ENCODE results near the gene SIPA1L2.

The SIPA1L2 gene

DNA sequence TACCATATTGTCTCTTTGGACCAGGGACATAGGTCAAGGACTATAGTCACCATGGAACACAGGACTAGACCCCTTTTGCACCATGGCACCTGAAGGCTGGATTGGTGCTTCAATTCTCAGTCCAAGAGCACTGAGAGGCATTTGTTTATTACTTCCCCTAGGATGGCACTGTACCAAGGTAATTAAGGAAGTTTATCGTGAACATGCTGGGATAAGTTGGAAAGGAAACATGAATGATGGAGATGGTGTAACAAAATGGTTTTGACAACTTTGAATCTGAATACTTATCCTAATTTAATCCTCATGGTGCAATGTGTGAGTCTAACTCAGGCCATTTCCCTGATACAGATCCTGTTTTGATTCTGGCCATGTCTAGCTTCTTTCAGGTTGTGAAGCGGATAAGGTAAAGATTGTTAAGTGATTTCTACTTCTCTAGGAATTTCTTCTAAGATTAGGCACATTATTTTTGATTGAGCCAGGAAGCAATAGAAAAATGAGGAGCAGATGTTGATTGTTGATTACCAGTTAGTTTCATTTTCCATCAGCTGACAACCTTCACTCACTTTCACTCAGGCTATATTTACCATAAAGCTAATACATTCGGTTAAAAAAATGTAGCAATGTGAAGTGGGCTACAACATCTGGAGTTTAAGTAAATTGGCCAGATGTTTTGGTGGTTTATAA, 37.3 kb upstream of the SIPA1L2 start:
- Histone ChIP-seq H3K27ac (ENCODE audit: low read depth in 2 of 2, low read length in 2 of 2) (no peak overlapping the region), H3K9ac (ENCODE audit: low read depth in 1 of 2, low read length in 2 of 2) (no peak overlapping the region), H3K27me3 (ENCODE audit: control insufficient read depth in 2 of 2, insufficient read depth in 2 of 2, low read length in 2 of 2) (no peaks in the 10 kb centered on the region), H3K36me3 (ENCODE audit: control insufficient read depth in 2 of 2, insufficient read depth in 2 of 2, low read length in 2 of 2) (no peaks in the 10 kb centered on the region), H3K4me1 (ENCODE audit: control insufficient read depth in 2 of 2, insufficient read depth in 2 of 2, low read length in 2 of 2) (no peaks in the 10 kb centered on the region), H3K9me3 (ENCODE audit: control insufficient read depth in 2 of 2, low read length in 2 of 2) (no peaks in the 10 kb centered on the region), H3K4me3 (ENCODE audit: low read length in 2 of 2) (no peak overlapping the region)

DNA sequence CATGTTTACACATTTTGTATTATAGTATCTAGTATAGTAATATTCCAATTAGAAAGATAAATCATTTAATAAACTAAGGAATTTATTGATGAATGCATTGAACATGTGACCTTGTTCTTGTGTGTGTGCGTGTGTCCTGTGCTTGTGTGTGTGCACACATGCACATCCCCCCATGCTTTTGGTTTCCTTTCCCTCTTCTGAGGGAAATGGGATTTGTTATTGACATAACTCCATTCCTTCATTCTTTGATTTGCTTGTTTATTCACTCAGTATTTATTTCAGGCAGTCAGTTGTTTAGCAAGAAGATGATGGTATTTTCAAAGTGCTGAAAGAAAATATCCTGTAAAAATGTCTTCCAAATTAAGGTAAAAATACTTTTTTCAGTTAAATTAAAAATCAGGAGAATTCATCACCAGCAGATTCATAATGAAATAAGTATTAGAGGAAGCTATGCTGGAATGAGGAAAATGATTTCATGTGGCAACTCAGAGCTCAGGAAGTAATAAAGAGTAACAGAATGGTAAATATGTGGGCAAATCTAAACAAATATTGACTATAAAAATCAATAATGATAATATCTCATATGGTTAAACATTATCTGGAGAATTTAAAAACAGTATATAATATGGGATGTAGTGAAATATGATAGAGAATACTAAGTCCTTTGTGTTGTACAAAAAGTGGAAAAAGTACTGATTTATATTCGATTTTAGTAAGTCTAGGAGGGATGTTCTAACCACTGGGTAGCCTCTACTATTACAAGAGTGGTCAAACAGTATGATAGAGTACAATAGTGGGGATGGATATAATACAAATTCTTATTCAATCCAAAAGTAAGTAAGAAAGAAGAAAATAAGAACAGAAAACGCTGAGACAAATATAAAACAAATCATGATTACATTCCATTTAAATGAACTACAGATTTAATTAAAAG, 35.2 kb upstream of the SIPA1L2 start:
- no peaks in the 10 kb centered on the region for H3K9me3 ChIP-seq (ENCODE audit: control insufficient read depth in 2 of 2, low read length in 2 of 2)
- no peaks in the 10 kb centered on the region for H3K4me1 ChIP-seq (ENCODE audit: control insufficient read depth in 2 of 2, insufficient read depth in 2 of 2, low read length in 2 of 2)
- H3K27ac ChIP-seq (ENCODE audit: low read depth in 2 of 2, low read length in 2 of 2): no peak overlapping the region
- H3K27me3 ChIP-seq (ENCODE audit: control insufficient read depth in 2 of 2, insufficient read depth in 2 of 2, low read length in 2 of 2): peaks cover 0 to 3% of the 10 kb centered on the region in 2 donors
- H3K4me3 ChIP-seq (ENCODE audit: low read length in 2 of 2): no peak overlapping the region
- no peaks in the 10 kb centered on the region for H3K36me3 ChIP-seq (ENCODE audit: control insufficient read depth in 2 of 2, insufficient read depth in 2 of 2, low read length in 2 of 2)
- no peak overlapping the region for H3K9ac ChIP-seq (ENCODE audit: low read depth in 1 of 2, low read length in 2 of 2)

DNA sequence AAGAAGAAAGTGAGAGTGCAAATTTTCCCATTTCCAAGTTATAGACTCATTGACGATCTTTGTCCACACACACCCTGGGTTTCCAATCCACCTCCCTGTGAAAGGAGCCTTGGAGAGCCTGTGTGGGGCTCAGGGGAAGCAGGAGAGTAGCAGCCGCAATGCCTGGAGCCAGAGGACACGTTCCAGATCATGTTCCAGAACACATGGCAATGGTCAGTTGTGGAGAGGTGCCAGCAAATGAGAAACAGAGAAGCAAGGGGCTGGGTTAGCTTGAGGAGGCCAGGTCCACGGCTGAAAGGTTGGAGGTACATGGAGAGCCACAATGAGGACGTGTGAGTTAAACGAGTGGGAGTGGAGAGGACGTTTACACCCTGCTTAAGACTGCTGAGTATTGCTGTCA, 33.0 kb upstream of the SIPA1L2 start:
- Histone ChIP-seq H3K27ac (ENCODE audit: low read depth in 2 of 2, low read length in 2 of 2) (no peak overlapping the region), H3K27me3 (ENCODE audit: control insufficient read depth in 2 of 2, insufficient read depth in 2 of 2, low read length in 2 of 2) (peaks cover 0 to 3% of the 10 kb centered on the region in 2 donors), H3K36me3 (ENCODE audit: control insufficient read depth in 2 of 2, insufficient read depth in 2 of 2, low read length in 2 of 2) (no peaks in the 10 kb centered on the region), H3K9ac (ENCODE audit: low read depth in 1 of 2, low read length in 2 of 2) (no peak overlapping the region), H3K4me3 (ENCODE audit: low read length in 2 of 2) (no peak overlapping the region), H3K9me3 (ENCODE audit: control insufficient read depth in 2 of 2, low read length in 2 of 2) (no peaks in the 10 kb centered on the region), H3K4me1 (ENCODE audit: control insufficient read depth in 2 of 2, insufficient read depth in 2 of 2, low read length in 2 of 2) (no peaks in the 10 kb centered on the region)

DNA sequence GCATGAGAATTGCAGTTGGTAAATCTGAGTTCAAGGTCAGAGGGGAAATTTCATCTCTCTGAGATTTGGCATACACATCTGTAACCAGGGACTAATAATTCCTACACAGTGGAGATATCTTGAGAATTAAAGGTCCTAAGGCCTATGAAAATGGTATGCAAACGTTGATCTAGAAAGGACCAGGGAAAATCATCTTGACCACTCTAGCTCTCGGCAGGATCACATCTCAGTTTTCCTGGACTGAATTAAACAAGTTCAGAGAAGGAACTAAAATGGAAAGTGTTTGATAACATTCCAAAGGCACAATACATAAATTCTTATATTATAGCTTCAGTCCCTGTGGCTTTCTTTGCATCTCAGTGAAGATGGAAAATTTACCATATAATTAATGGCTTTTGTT, 28.5 kb upstream of the SIPA1L2 start:
- Histone ChIP-seq H3K4me1 (ENCODE audit: control insufficient read depth in 2 of 2, insufficient read depth in 2 of 2, low read length in 2 of 2) (no peaks in the 10 kb centered on the region), H3K27ac (ENCODE audit: low read depth in 2 of 2, low read length in 2 of 2) (no peak overlapping the region), H3K36me3 (ENCODE audit: control insufficient read depth in 2 of 2, insufficient read depth in 2 of 2, low read length in 2 of 2) (no peaks in the 10 kb centered on the region)

DNA sequence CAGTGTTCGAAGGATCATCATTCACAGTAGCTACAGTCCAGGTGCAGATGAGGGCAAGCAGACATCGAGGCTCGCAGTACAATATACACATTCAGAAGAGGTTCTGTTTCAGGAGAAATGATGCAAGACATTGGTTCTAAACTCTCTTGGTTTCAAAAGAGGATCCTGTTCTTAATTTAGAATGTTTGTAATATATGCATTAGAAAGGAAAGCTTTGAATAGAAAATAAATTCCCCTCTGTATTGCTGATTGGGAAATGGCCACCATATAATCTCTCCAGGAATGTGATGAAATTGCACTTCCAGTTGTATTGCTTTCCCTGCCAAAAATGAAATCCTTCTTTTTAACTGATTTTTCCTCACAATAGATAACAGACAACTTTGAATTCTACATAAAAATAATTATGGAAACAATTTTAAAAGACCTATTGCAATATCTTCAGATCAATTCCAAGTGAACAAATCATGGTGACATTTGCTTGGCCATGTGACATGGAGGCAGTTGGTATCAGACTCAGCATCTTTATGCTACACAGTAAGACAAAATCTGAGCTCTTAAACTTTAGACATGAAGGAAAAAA, 27.6 kb upstream of the SIPA1L2 start:
- no peak overlapping the region for H3K4me3 ChIP-seq (ENCODE audit: low read length in 2 of 2)
- no peaks in the 10 kb centered on the region for H3K4me1 ChIP-seq (ENCODE audit: control insufficient read depth in 2 of 2, insufficient read depth in 2 of 2, low read length in 2 of 2)
- H3K27me3 ChIP-seq (ENCODE audit: control insufficient read depth in 2 of 2, insufficient read depth in 2 of 2, low read length in 2 of 2): peaks cover 0 to 3% of the 10 kb centered on the region in 2 donors
- no peaks in the 10 kb centered on the region for H3K36me3 ChIP-seq (ENCODE audit: control insufficient read depth in 2 of 2, insufficient read depth in 2 of 2, low read length in 2 of 2)
- no peaks in the 10 kb centered on the region for H3K9me3 ChIP-seq (ENCODE audit: control insufficient read depth in 2 of 2, low read length in 2 of 2)
- no peak overlapping the region for H3K27ac ChIP-seq (ENCODE audit: low read depth in 2 of 2, low read length in 2 of 2)
- no peak overlapping the region for H3K9ac ChIP-seq (ENCODE audit: low read depth in 1 of 2, low read length in 2 of 2)

More for the DNA sequence above, 28.5 kb upstream of the SIPA1L2 start:
- Histone ChIP-seq H3K9me3 (ENCODE audit: control insufficient read depth in 2 of 2, low read length in 2 of 2) (no peaks in the 10 kb centered on the region), H3K27me3 (ENCODE audit: control insufficient read depth in 2 of 2, insufficient read depth in 2 of 2, low read length in 2 of 2) (peaks cover 0 to 3% of the 10 kb centered on the region in 2 donors), H3K4me3 (ENCODE audit: low read length in 2 of 2) (no peak overlapping the region), H3K9ac (ENCODE audit: low read depth in 1 of 2, low read length in 2 of 2) (no peak overlapping the region)

DNA sequence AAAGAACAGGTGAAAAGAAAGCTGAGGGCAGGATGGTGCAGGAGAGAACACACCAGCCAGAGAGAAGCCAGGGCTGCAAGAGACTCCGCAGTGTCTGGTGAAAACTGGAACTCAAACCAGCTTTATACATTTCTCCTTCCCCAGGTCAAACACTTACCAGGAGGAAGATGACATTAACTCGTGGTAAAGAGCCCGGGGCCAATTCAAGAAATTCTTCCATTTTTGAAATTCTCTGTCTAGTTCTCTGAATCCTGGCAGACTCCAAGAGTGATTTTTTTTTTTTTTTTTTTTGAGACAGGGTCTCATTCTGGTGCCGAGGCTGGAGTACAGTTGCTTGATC, 25.8 kb upstream of the SIPA1L2 start:
- Histone ChIP-seq H3K27me3 (ENCODE audit: control insufficient read depth in 2 of 2, insufficient read depth in 2 of 2, low read length in 2 of 2) (no peaks in the 10 kb centered on the region), H3K4me1 (ENCODE audit: control insufficient read depth in 2 of 2, insufficient read depth in 2 of 2, low read length in 2 of 2) (no peaks in the 10 kb centered on the region), H3K36me3 (ENCODE audit: control insufficient read depth in 2 of 2, insufficient read depth in 2 of 2, low read length in 2 of 2) (no peaks in the 10 kb centered on the region), H3K9ac (ENCODE audit: low read depth in 1 of 2, low read length in 2 of 2) (no peak overlapping the region), H3K4me3 (ENCODE audit: low read length in 2 of 2) (no peak overlapping the region), H3K9me3 (ENCODE audit: control insufficient read depth in 2 of 2, low read length in 2 of 2) (no peaks in the 10 kb centered on the region), H3K27ac (ENCODE audit: low read depth in 2 of 2, low read length in 2 of 2) (no peak overlapping the region)

DNA sequence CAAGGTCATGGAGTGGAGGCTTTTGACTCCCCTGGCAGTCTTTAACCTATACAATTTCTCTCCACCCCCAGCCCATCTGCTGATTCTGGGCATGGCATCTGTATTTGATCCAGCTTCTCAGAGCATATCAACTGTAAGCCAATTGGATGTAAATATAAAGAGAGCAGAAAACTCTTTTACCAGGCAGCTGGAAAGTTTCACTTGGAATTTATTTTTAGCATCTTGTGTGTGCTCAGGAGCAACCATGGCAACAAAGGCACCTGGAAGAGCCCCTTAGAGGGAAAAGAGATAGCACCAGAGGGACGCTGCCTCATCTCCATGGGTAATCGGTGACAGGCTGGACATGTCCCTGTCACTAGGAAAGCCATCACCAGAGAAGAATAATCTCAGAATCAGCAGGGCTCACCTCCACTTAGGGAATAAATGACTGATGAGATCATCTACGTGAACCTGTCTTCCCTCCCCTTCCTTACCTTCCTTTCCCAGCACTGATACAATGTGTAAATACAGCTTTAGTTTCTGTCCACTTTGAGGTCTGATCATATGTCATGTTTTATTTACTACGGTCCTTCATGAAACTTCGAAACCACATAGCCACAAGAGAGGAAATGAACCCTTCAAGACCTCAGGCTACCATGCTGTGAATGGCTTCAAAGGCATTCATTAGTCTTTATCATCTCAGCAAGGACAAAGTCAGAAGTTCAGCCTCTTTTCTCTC, 25.3 kb upstream of the SIPA1L2 start:
- H3K9ac ChIP-seq (ENCODE audit: low read depth in 1 of 2, low read length in 2 of 2): no peak overlapping the region
- H3K27ac ChIP-seq (ENCODE audit: low read depth in 2 of 2, low read length in 2 of 2): no peak overlapping the region
- no peaks in the 10 kb centered on the region for H3K9me3 ChIP-seq (ENCODE audit: control insufficient read depth in 2 of 2, low read length in 2 of 2)
- no peaks in the 10 kb centered on the region for H3K36me3 ChIP-seq (ENCODE audit: control insufficient read depth in 2 of 2, insufficient read depth in 2 of 2, low read length in 2 of 2)
- H3K4me1 ChIP-seq (ENCODE audit: control insufficient read depth in 2 of 2, insufficient read depth in 2 of 2, low read length in 2 of 2): no peaks in the 10 kb centered on the region
- H3K27me3 ChIP-seq (ENCODE audit: control insufficient read depth in 2 of 2, insufficient read depth in 2 of 2, low read length in 2 of 2): no peaks in the 10 kb centered on the region
- no peak overlapping the region for H3K4me3 ChIP-seq (ENCODE audit: low read length in 2 of 2)

DNA sequence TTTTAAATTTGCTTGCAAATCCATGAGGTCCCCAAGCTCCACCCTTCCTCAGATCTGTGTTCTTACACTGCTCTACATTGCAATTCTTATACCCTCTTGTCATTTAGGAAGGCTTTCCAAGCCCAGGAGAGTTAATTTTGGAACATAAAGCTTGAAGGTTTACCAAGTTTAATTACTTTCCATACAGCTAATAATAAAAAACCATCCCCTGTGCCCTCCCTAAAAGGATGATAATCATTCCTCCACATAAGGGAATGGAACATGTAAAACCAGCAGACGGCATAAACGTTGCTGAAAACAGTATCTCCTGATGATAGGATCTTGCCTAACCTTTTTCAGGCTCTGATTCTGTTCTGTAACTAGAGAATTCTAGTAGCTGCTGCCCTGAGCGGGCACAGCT, 23.9 kb upstream of the SIPA1L2 start:
- H3K27ac ChIP-seq (ENCODE audit: low read depth in 2 of 2, low read length in 2 of 2): no peak overlapping the region

DNA sequence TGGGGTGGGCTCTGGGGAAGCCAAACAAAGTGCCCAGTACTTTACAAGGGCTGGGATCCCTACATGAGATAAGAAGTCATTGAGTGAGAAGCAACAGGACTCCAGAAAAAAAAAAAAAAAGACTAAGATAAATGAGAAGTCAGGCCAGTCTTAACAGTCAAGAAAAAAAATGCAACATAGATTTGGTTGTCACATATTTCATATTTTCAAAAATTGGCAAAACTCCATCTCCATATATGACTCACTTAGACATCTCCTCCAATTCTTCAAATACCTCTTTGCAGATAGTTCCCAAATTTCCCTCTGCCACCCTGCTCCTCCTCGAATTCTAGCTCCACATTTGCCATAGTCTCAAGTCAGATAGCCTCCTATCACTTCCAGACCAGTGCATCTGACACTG, 20.9 kb upstream of the SIPA1L2 start:
- Histone ChIP-seq H3K36me3 (ENCODE audit: control insufficient read depth in 2 of 2, insufficient read depth in 2 of 2, low read length in 2 of 2) (no peaks in the 10 kb centered on the region), H3K4me3 (ENCODE audit: low read length in 2 of 2) (no peak overlapping the region), H3K9ac (ENCODE audit: low read depth in 1 of 2, low read length in 2 of 2) (no peak overlapping the region), H3K27ac (ENCODE audit: low read depth in 2 of 2, low read length in 2 of 2) (no peak overlapping the region), H3K27me3 (ENCODE audit: control insufficient read depth in 2 of 2, insufficient read depth in 2 of 2, low read length in 2 of 2) (no peaks in the 10 kb centered on the region), H3K4me1 (ENCODE audit: control insufficient read depth in 2 of 2, insufficient read depth in 2 of 2, low read length in 2 of 2) (no peaks in the 10 kb centered on the region), H3K9me3 (ENCODE audit: control insufficient read depth in 2 of 2, low read length in 2 of 2) (no peaks in the 10 kb centered on the region)

More for the DNA sequence above, 23.9 kb upstream of the SIPA1L2 start:
- H3K36me3 ChIP-seq (ENCODE audit: control insufficient read depth in 2 of 2, insufficient read depth in 2 of 2, low read length in 2 of 2): no peaks in the 10 kb centered on the region
- no peaks in the 10 kb centered on the region for H3K4me1 ChIP-seq (ENCODE audit: control insufficient read depth in 2 of 2, insufficient read depth in 2 of 2, low read length in 2 of 2)
- no peaks in the 10 kb centered on the region for H3K27me3 ChIP-seq (ENCODE audit: control insufficient read depth in 2 of 2, insufficient read depth in 2 of 2, low read length in 2 of 2)
- H3K9me3 ChIP-seq (ENCODE audit: control insufficient read depth in 2 of 2, low read length in 2 of 2): no peaks in the 10 kb centered on the region
- no peak overlapping the region for H3K9ac ChIP-seq (ENCODE audit: low read depth in 1 of 2, low read length in 2 of 2)
- H3K4me3 ChIP-seq (ENCODE audit: low read length in 2 of 2): no peak overlapping the region

DNA sequence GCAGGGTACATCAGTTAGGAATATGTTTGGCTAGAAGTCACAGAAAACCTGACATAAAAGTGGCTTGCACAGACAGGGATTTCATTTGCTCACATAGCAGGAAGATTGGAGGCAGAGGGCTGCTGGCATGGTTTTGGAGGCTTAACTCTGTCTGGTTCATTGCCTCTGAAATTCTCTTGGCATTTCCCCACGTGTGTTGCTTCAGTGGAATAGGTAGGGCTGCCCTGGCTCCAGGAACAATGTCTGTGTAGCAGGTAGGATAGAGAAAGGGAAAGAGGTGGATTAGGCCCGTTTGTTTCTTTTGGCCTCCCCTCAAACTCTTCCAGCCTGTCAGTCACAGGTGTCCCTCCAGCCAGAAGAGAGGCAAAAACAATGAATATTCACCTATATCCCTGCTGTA, 20.5 kb upstream of the SIPA1L2 start:
- Histone ChIP-seq H3K27me3 (ENCODE audit: control insufficient read depth in 2 of 2, insufficient read depth in 2 of 2, low read length in 2 of 2) (no peaks in the 10 kb centered on the region), H3K9me3 (ENCODE audit: control insufficient read depth in 2 of 2, low read length in 2 of 2) (no peaks in the 10 kb centered on the region)

More for the DNA sequence above, 20.5 kb upstream of the SIPA1L2 start:
- no peak overlapping the region for H3K9ac ChIP-seq (ENCODE audit: low read depth in 1 of 2, low read length in 2 of 2)
- H3K4me3 ChIP-seq (ENCODE audit: low read length in 2 of 2): no peak overlapping the region
- H3K4me1 ChIP-seq (ENCODE audit: control insufficient read depth in 2 of 2, insufficient read depth in 2 of 2, low read length in 2 of 2): no peaks in the 10 kb centered on the region
- H3K27ac ChIP-seq (ENCODE audit: low read depth in 2 of 2, low read length in 2 of 2): no peak overlapping the region
- H3K36me3 ChIP-seq (ENCODE audit: control insufficient read depth in 2 of 2, insufficient read depth in 2 of 2, low read length in 2 of 2): no peaks in the 10 kb centered on the region

Data from mucosa of rectum (tissue), 2 donors.